Natural killer cell (primary cell): ENCODE results near the gene XCL1. TPM values are rescaled to one million over a fixed set of nuclear protein-coding genes. Genes with fewer than 3 reads are reported as not detected.

Source experiments
- ATAC-seq, 3 donors: fragments of 150-1000 bp in 2 of 3; fragments of 200-7000 bp in 1 of 3; cut with Tn5 transposase; 1 replicate in 1 of 3; 2 replicates in 2 of 3; pipeline ENCODE4 v1.10.0; 2021; ENCODE audit warnings: mild to moderate bottlenecking in 2 of 3, moderate library complexity in 2 of 3
- DNase-seq, 2 donors: peaks; one replicate each; pipeline versions ENCODE4 v3.0.0 to v3.0.0-alpha.2; 2013 to 2021; ENCODE audit warnings: mixed read lengths in 1 of 2
- H3K27ac ChIP-seq: one replicate; pipeline ENCODE4 v1.5.1; 2013; ENCODE audit warnings: mild to moderate bottlenecking, low read length
- H3K27me3 ChIP-seq: one replicate; pipeline ENCODE4 v1.6.1; 2013; ENCODE audit warnings: low read length; ENCODE audit not compliant: control insufficient read depth, insufficient read depth
- H3K36me3 ChIP-seq: one replicate; pipeline ENCODE4 v1.6.1; 2013; ENCODE audit warnings: low read length; ENCODE audit not compliant: control insufficient read depth, insufficient read depth
- H3K4me1 ChIP-seq: one replicate; pipeline ENCODE4 v1.6.1; 2013; ENCODE audit warnings: low read length; ENCODE audit not compliant: control insufficient read depth, insufficient read depth
- H3K4me3 ChIP-seq: one replicate; pipeline ENCODE4 v1.5.1; 2013; ENCODE audit warnings: low read length
- H3K9me3 ChIP-seq: one replicate; pipeline ENCODE4 v1.6.1; 2013; ENCODE audit warnings: low read length; ENCODE audit not compliant: control insufficient read depth, insufficient read depth
- H3K27ac Mint-ChIP-seq, 2 donors: one replicate each; pipeline ENCODE4 v1.8.0; 2022; ENCODE audit warnings: mild to moderate bottlenecking in 2 of 2, mixed read lengths in 2 of 2, moderate library complexity in 1 of 2
- H3K27me3 Mint-ChIP-seq, 2 donors: one replicate each; pipeline ENCODE4 v1.8.0; 2022; ENCODE audit warnings: low read depth in 2 of 2, mixed read lengths in 2 of 2
- H3K36me3 Mint-ChIP-seq: one replicate; pipeline ENCODE4 v1.8.0; 2022; ENCODE audit warnings: mixed read lengths
- H3K4me1 Mint-ChIP-seq, 2 donors: one replicate each; pipeline ENCODE4 v1.8.0; 2022; ENCODE audit warnings: mixed read lengths in 2 of 2
- H3K4me3 Mint-ChIP-seq: one replicate; pipeline ENCODE4 v1.8.0; 2022; ENCODE audit warnings: mild to moderate bottlenecking, moderate library complexity, mixed read lengths
- H3K9me3 Mint-ChIP-seq, 2 donors: one replicate each; pipeline ENCODE4 v1.8.0; 2022; ENCODE audit warnings: mixed read lengths in 2 of 2
- WGBS: methylation state at CpG from one replicate; pipeline ENCODE4 v1.1.7; 2013; ENCODE audit warnings: missing lambda C conversion rate; ENCODE audit not compliant: insufficient coverage; 5-methylcytosine and 5-hydroxymethylcytosine counted together
- intact Hi-C: fragments of 100-400 bp; cut with micrococcal nuclease; formaldehyde crosslinking; loops from one replicate; pipeline ENCODE4 v1.14.2; 2022
- total RNA-seq, 4 donors: library from RNA; stranded (reverse); fragments of 120-200 nt in 1 of 4; gene quantifications; one replicate each; pipeline versions ENCODE4 v1.2.3 to v1.2.4, GENCODE V29; 2013 to 2022
- TF ChIP-seq, protein P1 (sequence below): fragments of 200-600 bp; IDR thresholded peaks from one replicate; pipeline ENCODE4 v1.8.0; 2022; ENCODE audit warnings: antibody characterized with exemption

Gene XCL1
- total RNA-seq, 3 donors from 2014 or later (not counting 1 experiment from before 2014, with no cell fraction given): 11.4 to 23.8 (median 16.1) TPM

DNA sequence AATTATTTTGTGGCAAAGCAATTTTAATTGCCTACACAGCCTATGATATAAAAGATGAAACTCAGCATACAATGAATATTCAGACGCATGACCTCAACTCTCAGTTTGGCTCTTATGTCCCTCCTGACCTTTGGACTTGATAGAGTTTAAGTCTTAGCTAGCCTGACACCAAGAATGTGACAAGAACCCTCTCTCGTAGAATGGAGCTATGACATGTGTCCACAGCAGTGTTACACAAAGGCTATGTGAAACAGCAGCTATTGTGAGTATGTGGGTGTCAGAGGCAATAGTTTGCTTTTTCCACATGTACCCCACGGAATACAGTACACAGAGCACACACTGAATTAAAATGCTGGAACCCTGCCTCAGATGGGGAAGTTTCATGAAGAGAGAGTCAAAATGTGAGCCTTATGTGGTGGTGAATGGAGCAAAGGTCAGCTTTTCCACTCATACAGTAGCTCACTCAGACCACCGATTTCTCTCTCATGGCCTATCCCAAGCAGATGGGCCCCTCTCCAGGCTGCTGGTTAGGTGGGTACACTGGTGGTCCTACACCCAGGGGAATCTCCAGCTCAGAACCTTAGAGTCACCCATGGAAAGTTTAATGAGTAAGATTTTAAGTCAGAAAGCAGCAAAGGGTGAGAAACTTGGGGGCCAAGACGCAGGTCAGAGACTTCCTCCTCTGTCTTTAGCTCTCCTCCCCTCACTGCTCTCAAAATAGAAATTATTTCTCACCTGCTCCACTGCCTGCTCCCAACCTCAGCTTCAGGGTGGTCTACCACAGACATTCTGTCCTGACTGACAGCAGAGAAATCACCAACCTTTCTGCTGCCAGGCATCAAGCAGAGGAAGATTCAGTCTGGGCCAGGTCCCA, 22.5 kb upstream of the XCL1 start:
- Histone ChIP-seq H3K27me3 (no peaks in the 10 kb centered on the region), H3K4me1 (peaks cover 32% of the 10 kb centered on the region), H3K9me3 (no peaks in the 10 kb centered on the region), H3K36me3 (no peaks in the 10 kb centered on the region), H3K4me3 (no peak overlapping the region), H3K27ac (peak overlapping the region; percentile 63)
- H3K36me3 Mint-ChIP-seq: no peaks in the 10 kb centered on the region
- DNase-seq (peak in 1 of 2 donors; percentile 20), ATAC-seq (peak; percentile 56 to 70 (median 58))
- TF ChIP-seq, protein P1, sequence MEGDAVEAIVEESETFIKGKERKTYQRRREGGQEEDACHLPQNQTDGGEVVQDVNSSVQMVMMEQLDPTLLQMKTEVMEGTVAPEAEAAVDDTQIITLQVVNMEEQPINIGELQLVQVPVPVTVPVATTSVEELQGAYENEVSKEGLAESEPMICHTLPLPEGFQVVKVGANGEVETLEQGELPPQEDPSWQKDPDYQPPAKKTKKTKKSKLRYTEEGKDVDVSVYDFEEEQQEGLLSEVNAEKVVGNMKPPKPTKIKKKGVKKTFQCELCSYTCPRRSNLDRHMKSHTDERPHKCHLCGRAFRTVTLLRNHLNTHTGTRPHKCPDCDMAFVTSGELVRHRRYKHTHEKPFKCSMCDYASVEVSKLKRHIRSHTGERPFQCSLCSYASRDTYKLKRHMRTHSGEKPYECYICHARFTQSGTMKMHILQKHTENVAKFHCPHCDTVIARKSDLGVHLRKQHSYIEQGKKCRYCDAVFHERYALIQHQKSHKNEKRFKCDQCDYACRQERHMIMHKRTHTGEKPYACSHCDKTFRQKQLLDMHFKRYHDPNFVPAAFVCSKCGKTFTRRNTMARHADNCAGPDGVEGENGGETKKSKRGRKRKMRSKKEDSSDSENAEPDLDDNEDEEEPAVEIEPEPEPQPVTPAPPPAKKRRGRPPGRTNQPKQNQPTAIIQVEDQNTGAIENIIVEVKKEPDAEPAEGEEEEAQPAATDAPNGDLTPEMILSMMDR: no peak
- H3K27me3 Mint-ChIP-seq: no peaks in the 10 kb centered on the region
- H3K9me3 Mint-ChIP-seq: no peaks in the 10 kb centered on the region
- H3K4me1 Mint-ChIP-seq: peaks cover 46 to 73% of the 10 kb centered on the region in 2 donors
- intact Hi-C loops: no loop called here
- H3K4me3 Mint-ChIP-seq: peak overlapping the region; percentile 63
- WGBS: 44% methylated on average over 5 of the region's 5 CpGs
- peak overlapping the region; percentile 36 to 82 for H3K27ac Mint-ChIP-seq

- intact Hi-C loops: loop anchor here (5.0 kb wide), 1 partner anchor 43 kb away; no protein-coding TSS in a partner anchor
- Histone ChIP-seq H3K27me3 (no peaks in the 10 kb centered on the region), H3K27ac (peak overlapping the region; percentile 63), H3K36me3 (no peaks in the 10 kb centered on the region), H3K4me1 (peaks cover 32% of the 10 kb centered on the region), H3K9me3 (no peaks in the 10 kb centered on the region), H3K4me3 (no peak overlapping the region)
- TF ChIP-seq, protein P1: no peak
- Mint-ChIP-seq H3K9me3 (no peaks in the 10 kb centered on the region), H3K4me1 (peaks cover 46 to 65% of the 10 kb centered on the region in 2 donors), H3K27me3 (no peaks in the 10 kb centered on the region), H3K36me3 (peaks cover 4% of the 10 kb centered on the region), H3K4me3 (peak overlapping the region; percentile 63), H3K27ac (peak overlapping the region; percentile 41 to 82)
- WGBS: 53% methylated on average over 5 of the region's 5 CpGs
- peak in 1 of 3 donors; percentile 20 for ATAC-seq
- DNase-seq: no peak
Observed at GRCh38 chr1:168554603-168555483, 21.6 kb upstream of the XCL1 start.

GRCh38 chr1:168555508-168556046, 20.8 kb upstream of the XCL1 start:
- no peaks in the 10 kb centered on the region for H3K36me3 ChIP-seq
- H3K4me3 ChIP-seq: no peak overlapping the region
- Mint-ChIP-seq H3K4me1 (peaks cover 46 to 62% of the 10 kb centered on the region in 2 donors), H3K9me3 (no peaks in the 10 kb centered on the region), H3K27me3 (no peaks in the 10 kb centered on the region), H3K36me3 (peaks cover 11% of the 10 kb centered on the region), H3K27ac (peak overlapping the region; percentile 41 to 82), H3K4me3 (peak overlapping the region; percentile 33)
- intact Hi-C loops: loop anchor here (5.0 kb wide), 1 partner anchor 43 kb away; no protein-coding TSS in a partner anchor
- WGBS: 83% methylated on average over 2 of the region's 3 CpGs
- no peaks in the 10 kb centered on the region for H3K27me3 ChIP-seq
- ATAC-seq (no peak), DNase-seq (no peak)
- peaks cover 32% of the 10 kb centered on the region for H3K4me1 ChIP-seq
- no peak overlapping the region for H3K27ac ChIP-seq
- H3K9me3 ChIP-seq: no peaks in the 10 kb centered on the region
- TF ChIP-seq, protein P1: no peak
